H1 (cell line): ENCODE data around the gene SCAPER. TPM values are rescaled to one million over a fixed set of nuclear protein-coding genes. Genes with fewer than 3 reads are reported as not detected.

Experiments
- CTCF ChIA-PET: fragments of 300-600 bp; sonication (Branson Sonifier 250); formaldehyde crosslinking; loops from one replicate; lab custom pipeline; 2021; ENCODE audit not compliant: partially characterized antibody; lab: Charles Lee
- POLR2A ChIA-PET: fragments of 300-600 bp; sonication (Branson Sonifier 250); formaldehyde crosslinking; loops from one replicate; lab custom pipeline; 2021; ENCODE audit warnings: inconsistent platforms; ENCODE audit not compliant: partially characterized antibody; lab: Charles Lee
- DNase-seq, 2 experiments: peaks; one replicate each; pipeline versions ENCODE4 v3.0.0 to v3.0.0-alpha.2; 2010 to 2022; ENCODE audit warnings: low spot score in 2 of 2, low read depth in 1 of 2, mixed read lengths in 1 of 2
- FAIRE-seq: peaks from 2 replicates; lab custom pipeline; 2011; peaks lifted over from hg19 to GRCh38; lab: Jason Lieb, UNC
- H2AFZ ChIP-seq: 2 replicates; pipeline ENCODE4 v1.8.1; 2012; ENCODE audit warnings: low read length, inconsistent platforms
- H2AK5ac ChIP-seq: 2 replicates; pipeline ENCODE4 v1.6.1; 2013; ENCODE audit warnings: low read depth, low read length
- H2BK120ac ChIP-seq: replicated peaks from 2 replicates; pipeline ENCODE3; 2013; ENCODE audit warnings: low read depth, low read length, inconsistent platforms
- H2BK12ac ChIP-seq: 2 replicates; pipeline ENCODE4 v1.6.1; 2013; ENCODE audit warnings: low read depth, low read length
- H2BK15ac ChIP-seq: 2 replicates; pipeline ENCODE4 v1.6.1; 2013; ENCODE audit warnings: low read length
- H2BK20ac ChIP-seq: 2 replicates; pipeline ENCODE4 v1.6.1; 2013; ENCODE audit warnings: low read length
- H2BK5ac ChIP-seq: 2 replicates; pipeline ENCODE4 v1.6.1; 2013; ENCODE audit warnings: low read depth, low read length
- H3K14ac ChIP-seq: 2 replicates; pipeline ENCODE4 v1.6.1; 2013; ENCODE audit warnings: inconsistent platforms; ENCODE audit not compliant: insufficient read length
- H3K18ac ChIP-seq: 2 replicates; pipeline ENCODE4 v1.6.1; 2013; ENCODE audit warnings: low read length; ENCODE audit errors: extremely low read depth
- H3K23ac ChIP-seq: 2 replicates; pipeline ENCODE4 v1.6.1; 2013; ENCODE audit warnings: inconsistent platforms; ENCODE audit not compliant: insufficient read length
- H3K23me2 ChIP-seq: 2 replicates; pipeline ENCODE4 v1.6.1; 2013; ENCODE audit warnings: low read depth, low read length
- H3K27ac ChIP-seq: 2 replicates; pipeline ENCODE4 v1.6.1; 2011; ENCODE audit warnings: low read depth, low read length, inconsistent platforms
- H3K27me3 ChIP-seq, 4 experiments: replicated peaks in 1 of 4; 1 replicate in 1 of 4; 2 replicates in 3 of 4; pipeline versions ENCODE4 v1.6.1 to v1.8.1; 2011 to 2013; ENCODE audit warnings: low read length in 3 of 4, mild to moderate bottlenecking in 3 of 4, inconsistent platforms in 2 of 4, mixed read lengths in 2 of 4, moderate library complexity in 1 of 4; ENCODE audit not compliant: control insufficient read depth in 3 of 4, insufficient read depth in 3 of 4; ENCODE audit errors: extremely low read depth in 1 of 4
- H3K36me3 ChIP-seq, 4 experiments: 2 replicates each; pipeline versions ENCODE4 v1.6.1 to v1.8.1; 2011 to 2013; ENCODE audit warnings: mild to moderate bottlenecking in 4 of 4, low read length in 3 of 4, moderate library complexity in 2 of 4, control low read depth in 1 of 4, inconsistent platforms in 1 of 4; ENCODE audit not compliant: insufficient read depth in 4 of 4, control insufficient read depth in 2 of 4
- H3K4ac ChIP-seq: replicated peaks from 2 replicates; pipeline ENCODE3; 2013; ENCODE audit warnings: low read length, low read depth, mixed read lengths, inconsistent platforms; ENCODE audit not compliant: insufficient read length
- H3K4me1 ChIP-seq, 4 experiments: replicated peaks in 1 of 4; 1 replicate in 1 of 4; 2 replicates in 3 of 4; pipeline versions ENCODE4 v1.6.1 to v1.8.1; 2011 to 2013; ENCODE audit warnings: low read length in 3 of 4, inconsistent platforms in 2 of 4, mixed read lengths in 1 of 4; ENCODE audit not compliant: insufficient read depth in 4 of 4, control insufficient read depth in 3 of 4
- H3K4me2 ChIP-seq, 2 experiments: 2 replicates each; pipeline versions ENCODE4 v1.6.1 to v1.8.1; 2011 to 2013; ENCODE audit warnings: low read depth in 2 of 2, low read length in 2 of 2, control low read depth in 1 of 2, inconsistent platforms in 1 of 2, mild to moderate bottlenecking in 1 of 2; ENCODE audit not compliant: insufficient read depth in 1 of 2
- H3K4me3 ChIP-seq, 4 experiments: fragments of 200-600, 300-600 bp in 1 of 4; sonication (generic), shearing (Covaris generic), sonication (Bioruptor Twin) in 1 of 4; 2 replicates each; pipeline versions ENCODE4 v1.5.1 to v1.8.1; 2011 to 2016; ENCODE audit warnings: low read length in 4 of 4, low read depth in 3 of 4, control low read depth in 2 of 4, inconsistent platforms in 2 of 4, mild to moderate bottlenecking in 2 of 4, mixed read lengths in 1 of 4, moderate library complexity in 1 of 4; ENCODE audit not compliant: insufficient read depth in 2 of 4; ENCODE audit errors: extremely low read depth in 1 of 4
- H3K56ac ChIP-seq: replicated peaks from 2 replicates; pipeline ENCODE3; 2013; ENCODE audit warnings: low read depth, mild to moderate bottlenecking, mixed read lengths, low read length, inconsistent platforms; ENCODE audit not compliant: insufficient read length
- H3K79me1 ChIP-seq: 2 replicates; pipeline ENCODE4 v1.6.1; 2013; ENCODE audit warnings: low read depth, low read length, control low read depth
- H3K79me2 ChIP-seq, 2 experiments: 2 replicates each; pipeline versions ENCODE4 v1.6.1 to v1.8.1; 2012 to 2013; ENCODE audit warnings: low read length in 2 of 2, mild to moderate bottlenecking in 2 of 2, inconsistent platforms in 1 of 2; ENCODE audit not compliant: insufficient read depth in 2 of 2, control insufficient read depth in 1 of 2
- H3K9ac ChIP-seq, 4 experiments: replicated peaks in 1 of 4; 1 replicate in 1 of 4; 2 replicates in 3 of 4; pipeline versions ENCODE4 v1.6.1 to v1.8.1; 2011 to 2013; ENCODE audit warnings: low read depth in 3 of 4, low read length in 3 of 4, control low read depth in 2 of 4, mild to moderate bottlenecking in 2 of 4, moderate library complexity in 2 of 4, inconsistent platforms in 1 of 4; ENCODE audit errors: extremely low read depth in 1 of 4
- H3K9me3 ChIP-seq, 2 experiments: 2 replicates each; pipeline versions ENCODE4 v1.6.1 to v1.8.1; 2012 to 2013; ENCODE audit warnings: mild to moderate bottlenecking in 2 of 2, moderate library complexity in 2 of 2, control low read depth in 1 of 2, inconsistent platforms in 1 of 2, low read depth in 1 of 2, low read length in 1 of 2, mixed read lengths in 1 of 2; ENCODE audit not compliant: insufficient read depth in 2 of 2
- H4K20me1 ChIP-seq, 2 experiments: replicated peaks in 1 of 2; 2 replicates each; pipeline versions ENCODE3 to v1.8.1; 2011 to 2013; ENCODE audit warnings: inconsistent platforms in 2 of 2, low read length in 2 of 2, mild to moderate bottlenecking in 1 of 2; ENCODE audit not compliant: insufficient read depth in 2 of 2, control insufficient read depth in 1 of 2
- H4K5ac ChIP-seq: 2 replicates; pipeline ENCODE4 v1.6.1; 2013; ENCODE audit warnings: low read length, low read depth, mixed read lengths, inconsistent platforms; ENCODE audit not compliant: insufficient read length
- H4K8ac ChIP-seq: 2 replicates; pipeline ENCODE4 v1.8.0; 2013; ENCODE audit warnings: mild to moderate bottlenecking, moderate library complexity, low read length, inconsistent platforms; ENCODE audit not compliant: insufficient read depth; ENCODE audit errors: extremely low read depth
- H4K91ac ChIP-seq: replicated peaks from 2 replicates; pipeline ENCODE3; 2013; ENCODE audit warnings: low read length, mixed read lengths, inconsistent platforms; ENCODE audit not compliant: insufficient read length
- BACH1 ChIP-seq: IDR thresholded peaks from 2 replicates; pipeline ENCODE4 v1.6.1; 2012; ENCODE audit warnings: low read length, improper control_type of control experiment
- NANOG ChIP-seq: IDR thresholded peaks from 2 replicates; pipeline ENCODE4 v1.6.1; 2011; ENCODE audit warnings: low read length, low read depth, mild to moderate bottlenecking, inconsistent platforms; ENCODE audit not compliant: insufficient read depth, poor library complexity, severe bottlenecking
- SP2 ChIP-seq: IDR thresholded peaks from 2 replicates; pipeline ENCODE4 v1.6.1; 2012; ENCODE audit warnings: mild to moderate bottlenecking, low read length, inconsistent platforms
- WGBS, 2 experiments: shearing (Covaris generic) in 1 of 2; methylation state at CpG; one replicate each; pipeline versions ENCODE4 v1.1.6 to v1.1.7; 2013 to 2015; ENCODE audit warnings: low lambda C conversion rate in 2 of 2, mixed read lengths in 2 of 2, inconsistent platforms in 1 of 2, low coverage in 1 of 2, missing lambda C conversion rate in 1 of 2; ENCODE audit not compliant: insufficient replicate concordance in 2 of 2, insufficient coverage in 1 of 2, insufficient read length in 1 of 2; ENCODE audit errors: extremely low coverage in 1 of 2, missing lambda C conversion rate in 1 of 2; 5-methylcytosine and 5-hydroxymethylcytosine counted together
- polyA plus RNA-seq, 7 experiments: library from polyadenylated mRNA; depleted of rRNA in 3 of 7; stranded (reverse) in 5 of 7; unstranded in 2 of 7; fragments of >200 nt in 5 of 7; fragments of 200-250 nt in 2 of 7; gene quantifications; 1 replicate in 5 of 7; 2 replicates in 1 of 7; 4 replicates in 1 of 7; pipeline versions ENCODE4 v1.2.1 to v1.2.3, GENCODE V29; 2011 to 2013; ENCODE audit warnings: missing spikeins in 2 of 7, mixed read lengths in 2 of 7
- total RNA-seq: library from RNA; stranded (reverse); fragmentation: NEBNext Ultra II Directional; extraction: Animal tissue kit (Norgen Biotek cat#: 25700); gene quantifications from 2 replicates; pipeline ENCODE4 v1.2.1, GENCODE V29; 2021

SCAPER gene
- total and polyA plus RNA-seq, 2 of the 8 experiments (the other 6 are each of a cell fraction or from before 2014, with no cell fraction given), result 1.6 to 6.8 TPM

DNA sequence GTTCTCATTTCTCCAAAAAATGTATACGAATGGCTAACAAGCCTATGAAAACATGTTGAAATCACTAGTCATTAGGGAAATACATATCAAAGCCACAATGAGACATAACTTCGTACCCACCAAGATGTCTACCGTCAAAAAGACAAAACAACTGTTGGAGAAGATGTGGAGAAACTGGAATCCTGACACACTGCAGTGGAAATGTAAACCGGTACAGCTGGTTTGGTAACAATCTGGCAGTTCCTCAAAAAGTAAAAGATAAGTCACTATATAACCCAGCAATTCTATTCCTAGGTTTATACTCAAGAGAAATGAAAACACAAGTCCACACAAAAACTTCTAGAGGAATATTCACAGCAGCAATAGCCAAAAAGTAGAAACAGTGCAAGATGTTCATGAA is 7.0 kb downstream of the SCAPER start:
- H3K36me3 ChIP-seq, result no peaks in the 10 kb centered on the region
- no peak overlapping the region for H3K4ac ChIP-seq
- no peak overlapping the region for H3K4me2 ChIP-seq
- TF ChIP-seq NANOG (no peak), SP2 (no peak), BACH1 (no peak)
- no peak overlapping the region for H2AFZ ChIP-seq
- no peaks in the 10 kb centered on the region for H4K20me1 ChIP-seq
- no peak overlapping the region for H2BK5ac ChIP-seq
- H3K4me1 ChIP-seq, result no peaks in the 10 kb centered on the region
- H2BK20ac ChIP-seq, result no peak overlapping the region
- no peak overlapping the region for H4K91ac ChIP-seq
- H3K18ac ChIP-seq, result no peak overlapping the region
- H3K9me3 ChIP-seq, result peaks cover 3 to 11% of the 10 kb centered on the region in 2 experiments; a peak in 3 of 4 replicates
- no peak for FAIRE-seq
- no peaks in the 10 kb centered on the region for H3K23me2 ChIP-seq
- no peaks in the 10 kb centered on the region for H3K79me2 ChIP-seq
- no peak overlapping the region for H2BK15ac ChIP-seq
- H3K9ac ChIP-seq, result no peak overlapping the region
- no peak overlapping the region for H4K5ac ChIP-seq
- H3K27me3 ChIP-seq, result no peaks in the 10 kb centered on the region
- WGBS, 2 experiments, result 93% methylated on average over 4 of the region's 4 CpGs; no CpG with 5 or more reads in 1 of the 2 experiments
- no peak overlapping the region for H2AK5ac ChIP-seq
- H4K8ac ChIP-seq, result no peak overlapping the region
- H3K56ac ChIP-seq, result no peak overlapping the region
- ChIA-PET POLR2A (no interaction called here), CTCF (no interaction called here)
- H3K14ac ChIP-seq, result no peak overlapping the region
- no peaks in the 10 kb centered on the region; the same call in 1 of the 2 replicates for H3K79me1 ChIP-seq
- no peak overlapping the region for H2BK12ac ChIP-seq
- no peak overlapping the region for H2BK120ac ChIP-seq
- H3K27ac ChIP-seq, result no peak overlapping the region
- H3K4me3 ChIP-seq, result no peak overlapping the region
- DNase-seq, result no peak
- no peak overlapping the region for H3K23ac ChIP-seq
